ENCODE measurements around the gene RXRG.

DNA sequence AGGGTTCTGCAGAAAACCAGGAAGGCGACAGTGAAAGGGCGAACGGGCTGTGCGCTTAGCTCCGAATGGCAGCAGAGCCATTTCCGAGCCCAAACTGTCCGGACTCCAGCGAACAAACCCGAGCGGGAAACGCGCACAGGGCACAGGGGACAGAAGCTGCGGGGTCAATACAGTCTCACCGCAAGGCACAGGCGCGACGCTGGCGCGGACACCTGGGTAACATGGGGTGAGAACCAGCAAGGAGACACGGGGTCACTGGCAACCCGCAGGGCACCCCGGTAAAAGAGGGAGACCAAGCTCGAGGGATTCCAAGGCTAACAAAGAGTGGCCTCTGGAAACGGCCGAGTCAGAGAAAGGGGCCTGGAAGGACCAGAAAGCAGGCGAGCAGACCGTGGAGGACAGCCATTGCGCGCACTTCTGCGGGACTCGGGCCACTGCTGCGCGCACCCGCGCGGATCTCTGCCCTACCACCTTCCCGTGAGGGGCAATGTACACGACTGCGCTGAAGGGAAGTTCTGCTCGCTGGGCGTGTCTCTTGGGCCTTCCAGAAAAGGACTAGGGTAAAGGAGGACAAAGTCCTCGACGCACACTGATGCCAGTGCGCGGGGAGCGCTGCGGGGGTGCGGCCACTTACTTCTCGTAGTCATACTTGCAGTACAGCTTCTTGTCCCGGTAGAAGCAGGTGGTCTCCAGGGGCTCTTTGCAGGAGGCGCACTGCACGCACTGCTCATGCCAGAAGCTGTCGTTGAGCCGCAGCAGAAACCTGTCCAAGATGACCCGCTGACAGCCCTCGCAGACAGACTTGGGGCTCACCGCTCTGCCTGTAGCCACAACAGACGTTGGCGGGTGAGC is 92.3 kb downstream of the RXRG start:
- TF ChIP-seq POU2F2 (IDR thresholded peaks at IDR 0.05; ENCODE audit: low read depth, low read length) = no peak
- TF ChIP-seq POLR2A (IDR thresholded peaks at IDR 0.05; ENCODE audit: low read depth, low read length) = no peak
